Keratinocyte (primary cell): ENCODE measurements around the gene PCDHB4. TPM values are rescaled to one million over a fixed set of nuclear protein-coding genes. Genes with fewer than 3 reads are reported as not detected.
"Not testable (repeated sequence)": the region's sequence is repeated elsewhere in the genome, so short reads cannot be mapped to it uniquely, and the experiment has no call there.

Experiments used
- DNase-seq: peaks from one replicate; pipeline ENCODE4 v3.0.0-alpha.2; 2011; ENCODE audit warnings: low read depth, missing footprints, low spot score
- FAIRE-seq: peaks from 2 replicates; lab custom pipeline; 2011; peaks lifted over from hg19 to GRCh38; lab: Jason Lieb, UNC
- H2AFZ ChIP-seq: 2 replicates; pipeline ENCODE4 v1.6.0; 2012; ENCODE audit warnings: low read length, control low read depth, inconsistent platforms; ENCODE audit not compliant: control insufficient read depth
- H3K27ac ChIP-seq: 2 replicates; pipeline ENCODE4 v1.5.1; 2011; ENCODE audit warnings: low read length; ENCODE audit not compliant: control insufficient read depth, insufficient read depth
- H3K27me3 ChIP-seq: 3 replicates; pipeline ENCODE4 v1.6.0; 2011; ENCODE audit warnings: low read length; ENCODE audit not compliant: control insufficient read depth, insufficient read depth; ENCODE audit errors: extremely low read depth
- H3K36me3 ChIP-seq, 2 experiments: 2 replicates in 1 of 2; 3 replicates in 1 of 2; pipeline ENCODE4 v1.5.1; 2011; ENCODE audit warnings: low read length in 2 of 2, mild to moderate bottlenecking in 1 of 2; ENCODE audit not compliant: control insufficient read depth in 2 of 2, insufficient read depth in 2 of 2; ENCODE audit errors: extremely low read depth in 1 of 2
- H3K4me1 ChIP-seq: 3 replicates; pipeline ENCODE4 v1.5.1; 2011; ENCODE audit warnings: low read length; ENCODE audit not compliant: control insufficient read depth, insufficient read depth; ENCODE audit errors: extremely low read depth
- H3K4me2 ChIP-seq: 3 replicates; pipeline ENCODE4 v1.6.0; 2011; ENCODE audit warnings: low read depth, low read length; ENCODE audit not compliant: control insufficient read depth, insufficient read depth; ENCODE audit errors: extremely low read depth
- H3K4me3 ChIP-seq, 3 experiments: fragments of 200-600 bp in 1 of 3; sonication (generic) in 1 of 3; 2 replicates in 2 of 3; 3 replicates in 1 of 3; pipeline ENCODE4 v1.5.1; 2011 to 2016; ENCODE audit warnings: low read length in 3 of 3, mild to moderate bottlenecking in 3 of 3, control low read depth in 2 of 3, inconsistent platforms in 1 of 3, low read depth in 1 of 3, mixed read lengths in 1 of 3, mixed run types in 1 of 3, moderate library complexity in 1 of 3; ENCODE audit not compliant: control insufficient read depth in 2 of 3, insufficient read depth in 2 of 3; ENCODE audit errors: extremely low read depth in 1 of 3
- H3K79me2 ChIP-seq: 2 replicates; pipeline ENCODE4 v1.6.0; 2012; ENCODE audit warnings: low read length; ENCODE audit not compliant: control insufficient read depth, insufficient read depth
- H3K9ac ChIP-seq: 3 replicates; pipeline ENCODE4 v1.6.0; 2011; ENCODE audit warnings: low read length; ENCODE audit not compliant: control insufficient read depth, insufficient read depth; ENCODE audit errors: extremely low read depth
- H3K9me1 ChIP-seq: 3 replicates; pipeline ENCODE4 v1.6.0; 2011; ENCODE audit warnings: low read length; ENCODE audit not compliant: control insufficient read depth, insufficient read depth; ENCODE audit errors: extremely low read depth
- H3K9me3 ChIP-seq: 2 replicates; pipeline ENCODE4 v1.5.1; 2012; ENCODE audit warnings: low read depth, low read length; ENCODE audit not compliant: control insufficient read depth
- H4K20me1 ChIP-seq: 3 replicates; pipeline ENCODE4 v1.6.0; 2011; ENCODE audit warnings: low read length; ENCODE audit not compliant: control insufficient read depth, insufficient read depth; ENCODE audit errors: extremely low read depth
- EZH2 ChIP-seq: IDR thresholded peaks from one replicate; pipeline ENCODE4 v1.6.1; 2012; ENCODE audit warnings: inconsistent platforms, mild to moderate bottlenecking, low read length, moderate library complexity
- dilution Hi-C: fragments of 300-500 bp; cut with MboI; formaldehyde crosslinking; loops from one replicate; pipeline ENCODE4 v1.7.0; 2020; ENCODE audit warnings: low sequenced_read_pairs; ENCODE audit not compliant: extremely low pct_ligation_motif_present
- polyA plus RNA-seq, 5 experiments: library from polyadenylated mRNA; depleted of rRNA in 3 of 5; stranded (reverse) in 3 of 5; stranded (forward) in 1 of 5; unstranded in 1 of 5; fragments of >200 nt; gene quantifications; 1 replicate in 1 of 5; 2 replicates in 3 of 5; 3 replicates in 1 of 5; pipeline versions ENCODE4 v1.2.1 to v1.2.3, GENCODE V29; 2011 to 2012; ENCODE audit warnings: missing spikeins in 2 of 5, low read depth in 1 of 5, low replicate concordance in 1 of 5
- TF ChIP-seq, protein P1 (sequence below), 3 experiments: IDR thresholded peaks in 1 of 3; conservative IDR thresholded peaks in 1 of 3; optimal IDR thresholded peaks in 1 of 3; 2 replicates in 2 of 3; 3 replicates in 1 of 3; pipeline versions ENCODE3 to v1.5.1; 2011; ENCODE audit warnings: low read length in 3 of 3, mild to moderate bottlenecking in 3 of 3, moderate library complexity in 2 of 3, control low read depth in 1 of 3, inconsistent platforms in 1 of 3; ENCODE audit not compliant: insufficient read depth in 2 of 3; ENCODE audit errors: extremely low read depth in 1 of 3

Gene PCDHB4
- polyA plus RNA-seq, 1 donor (not counting 4 experiments of a cell fraction or from before 2014, with no cell fraction given): 0.04 TPM

DNA sequence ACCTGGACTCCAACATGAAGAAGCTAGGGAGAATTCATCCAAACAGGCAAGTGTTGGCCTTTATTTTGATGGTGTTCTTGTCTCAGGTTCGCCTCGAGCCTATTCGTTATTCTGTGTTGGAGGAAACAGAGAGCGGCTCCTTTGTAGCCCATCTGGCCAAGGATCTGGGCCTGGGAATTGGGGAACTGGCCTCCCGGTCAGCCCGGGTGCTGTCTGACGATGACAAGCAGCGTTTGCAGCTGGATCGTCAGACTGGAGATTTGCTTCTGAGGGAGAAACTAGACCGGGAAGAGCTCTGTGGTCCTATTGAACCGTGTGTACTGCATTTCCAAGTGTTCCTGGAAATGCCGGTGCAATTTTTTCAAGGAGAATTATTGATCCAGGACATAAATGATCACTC lies 367 bp downstream of the PCDHB4 start:
- H3K27ac ChIP-seq: no peak overlapping the region
- TF ChIP-seq, protein P1, sequence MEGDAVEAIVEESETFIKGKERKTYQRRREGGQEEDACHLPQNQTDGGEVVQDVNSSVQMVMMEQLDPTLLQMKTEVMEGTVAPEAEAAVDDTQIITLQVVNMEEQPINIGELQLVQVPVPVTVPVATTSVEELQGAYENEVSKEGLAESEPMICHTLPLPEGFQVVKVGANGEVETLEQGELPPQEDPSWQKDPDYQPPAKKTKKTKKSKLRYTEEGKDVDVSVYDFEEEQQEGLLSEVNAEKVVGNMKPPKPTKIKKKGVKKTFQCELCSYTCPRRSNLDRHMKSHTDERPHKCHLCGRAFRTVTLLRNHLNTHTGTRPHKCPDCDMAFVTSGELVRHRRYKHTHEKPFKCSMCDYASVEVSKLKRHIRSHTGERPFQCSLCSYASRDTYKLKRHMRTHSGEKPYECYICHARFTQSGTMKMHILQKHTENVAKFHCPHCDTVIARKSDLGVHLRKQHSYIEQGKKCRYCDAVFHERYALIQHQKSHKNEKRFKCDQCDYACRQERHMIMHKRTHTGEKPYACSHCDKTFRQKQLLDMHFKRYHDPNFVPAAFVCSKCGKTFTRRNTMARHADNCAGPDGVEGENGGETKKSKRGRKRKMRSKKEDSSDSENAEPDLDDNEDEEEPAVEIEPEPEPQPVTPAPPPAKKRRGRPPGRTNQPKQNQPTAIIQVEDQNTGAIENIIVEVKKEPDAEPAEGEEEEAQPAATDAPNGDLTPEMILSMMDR (optimal IDR thresholded peaks at IDR 0.05 in 1 of 3, IDR thresholded peaks at IDR 0.05 in 1 of 3, conservative IDR thresholded peaks at IDR 0.05 in 1 of 3; ENCODE audit: extremely low read depth in 1 of 3, insufficient read depth in 2 of 3, low read length in 3 of 3): no peak
- no peak for TF ChIP-seq EZH2
- no peaks in the 10 kb centered on the region for H3K9me1 ChIP-seq
- DNase-seq: no peak
- no peaks in the 10 kb centered on the region for H3K79me2 ChIP-seq
- dilution Hi-C loops: no loop called here
- no peak overlapping the region for H2AFZ ChIP-seq
- no peak overlapping the region for H3K4me2 ChIP-seq
- H3K27me3 ChIP-seq: no peaks in the 10 kb centered on the region
- H3K4me1 ChIP-seq: no peaks in the 10 kb centered on the region
- no peaks in the 10 kb centered on the region for H4K20me1 ChIP-seq
- no peaks in the 10 kb centered on the region for H3K36me3 ChIP-seq
- no peak for FAIRE-seq
- H3K9ac ChIP-seq: no peak overlapping the region
- no peak overlapping the region for H3K4me3 ChIP-seq
- no peaks in the 10 kb centered on the region for H3K9me3 ChIP-seq

GRCh38 chr5:141123396-141124135 lies 1.9 kb downstream of the PCDHB4 start:
- H4K20me1 ChIP-seq, H3K4me1 ChIP-seq, dilution Hi-C loops, H3K36me3 ChIP-seq, DNase-seq, H3K27me3 ChIP-seq, H3K9ac ChIP-seq, H3K9me1 ChIP-seq, H3K9me3 ChIP-seq, FAIRE-seq, H2AFZ ChIP-seq, H3K4me3 ChIP-seq, H3K4me2 ChIP-seq, H3K79me2 ChIP-seq, H3K27ac ChIP-seq: not testable (repeated sequence)

GRCh38 chr5:141127305-141127704 lies 5.7 kb downstream of the PCDHB4 start:
- FAIRE-seq (no peak), DNase-seq (no peak)
- Histone ChIP-seq H2AFZ (no peak overlapping the region), H3K4me2 (no peak overlapping the region), H3K27me3 (no peaks in the 10 kb centered on the region), H3K4me1 (no peaks in the 10 kb centered on the region), H3K9me3 (no peaks in the 10 kb centered on the region), H3K36me3 (no peaks in the 10 kb centered on the region), H4K20me1 (no peaks in the 10 kb centered on the region), H3K79me2 (no peaks in the 10 kb centered on the region), H3K27ac (no peak overlapping the region), H3K4me3 (no peak overlapping the region), H3K9ac (no peak overlapping the region), H3K9me1 (no peaks in the 10 kb centered on the region)
- TF ChIP-seq EZH2: no peak
- TF ChIP-seq, protein P1 (optimal IDR thresholded peaks at IDR 0.05 in 1 of 3, IDR thresholded peaks at IDR 0.05 in 1 of 3, conservative IDR thresholded peaks at IDR 0.05 in 1 of 3; ENCODE audit: extremely low read depth in 1 of 3, insufficient read depth in 2 of 3, low read length in 3 of 3): no peak
- dilution Hi-C loops: no loop called here
